ENCODE data around the gene SMDT1.

The SMDT1 gene

DNA sequence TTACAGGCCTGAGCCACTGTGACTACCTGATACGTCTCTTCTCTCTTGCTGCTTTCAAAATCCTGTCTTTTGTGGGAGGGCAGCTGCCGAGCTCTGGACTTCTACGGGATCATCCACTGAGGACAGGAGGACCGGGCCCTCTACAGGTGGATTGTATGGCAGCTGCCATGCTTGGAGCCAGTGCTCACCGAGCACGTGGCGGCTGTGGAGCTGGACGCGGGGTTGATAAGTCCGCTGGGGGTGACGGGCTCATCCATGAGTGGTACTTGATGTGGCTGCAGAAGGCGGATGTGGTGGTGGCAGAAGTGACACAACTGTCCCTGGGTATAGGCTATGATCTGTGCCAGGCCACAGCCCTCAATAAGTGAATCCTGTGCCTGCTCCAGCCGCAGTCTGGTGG lies 53.0 kb downstream of the SMDT1 start:
- DNase-seq (ENCODE audit: insufficient read length, low spot score): no peak

More for the DNA sequence above, 53.0 kb downstream of the SMDT1 start:
- TF ChIP-seq POLR2A (IDR thresholded peaks at IDR 0.05; ENCODE audit: low read depth, low read length): no peak
- no peak for FAIRE-seq
